H1 (cell line): Measurements from ENCODE around the gene SPTSSB. TPM values are rescaled to one million over a fixed set of nuclear protein-coding genes. Genes with fewer than 3 reads are reported as not detected.

Experiments
- CTCF ChIA-PET: fragments of 300-600 bp; sonication (Branson Sonifier 250); formaldehyde crosslinking; loops from one replicate; lab custom pipeline; 2021; ENCODE audit not compliant: partially characterized antibody; lab: Charles Lee
- POLR2A ChIA-PET: fragments of 300-600 bp; sonication (Branson Sonifier 250); formaldehyde crosslinking; loops from one replicate; lab custom pipeline; 2021; ENCODE audit warnings: inconsistent platforms; ENCODE audit not compliant: partially characterized antibody; lab: Charles Lee
- DNase-seq, 2 experiments: peaks; one replicate each; pipeline versions ENCODE4 v3.0.0 to v3.0.0-alpha.2; 2010 to 2022; ENCODE audit warnings: low spot score in 2 of 2, low read depth in 1 of 2, mixed read lengths in 1 of 2
- FAIRE-seq: peaks from 2 replicates; lab custom pipeline; 2011; peaks lifted over from hg19 to GRCh38; lab: Jason Lieb, UNC
- H2AFZ ChIP-seq: 2 replicates; pipeline ENCODE4 v1.8.1; 2012; ENCODE audit warnings: low read length, inconsistent platforms
- H2AK5ac ChIP-seq: 2 replicates; pipeline ENCODE4 v1.6.1; 2013; ENCODE audit warnings: low read depth, low read length
- H2BK120ac ChIP-seq: replicated peaks from 2 replicates; pipeline ENCODE3; 2013; ENCODE audit warnings: low read depth, low read length, inconsistent platforms
- H2BK12ac ChIP-seq: 2 replicates; pipeline ENCODE4 v1.6.1; 2013; ENCODE audit warnings: low read depth, low read length
- H2BK15ac ChIP-seq: 2 replicates; pipeline ENCODE4 v1.6.1; 2013; ENCODE audit warnings: low read length
- H2BK20ac ChIP-seq: 2 replicates; pipeline ENCODE4 v1.6.1; 2013; ENCODE audit warnings: low read length
- H2BK5ac ChIP-seq: 2 replicates; pipeline ENCODE4 v1.6.1; 2013; ENCODE audit warnings: low read depth, low read length
- H3K14ac ChIP-seq: 2 replicates; pipeline ENCODE4 v1.6.1; 2013; ENCODE audit warnings: inconsistent platforms; ENCODE audit not compliant: insufficient read length
- H3K18ac ChIP-seq: 2 replicates; pipeline ENCODE4 v1.6.1; 2013; ENCODE audit warnings: low read length; ENCODE audit errors: extremely low read depth
- H3K23ac ChIP-seq: 2 replicates; pipeline ENCODE4 v1.6.1; 2013; ENCODE audit warnings: inconsistent platforms; ENCODE audit not compliant: insufficient read length
- H3K23me2 ChIP-seq: 2 replicates; pipeline ENCODE4 v1.6.1; 2013; ENCODE audit warnings: low read depth, low read length
- H3K27ac ChIP-seq: 2 replicates; pipeline ENCODE4 v1.6.1; 2011; ENCODE audit warnings: low read depth, low read length, inconsistent platforms
- H3K27me3 ChIP-seq, 4 experiments: replicated peaks in 1 of 4; 1 replicate in 1 of 4; 2 replicates in 3 of 4; pipeline versions ENCODE4 v1.6.1 to v1.8.1; 2011 to 2013; ENCODE audit warnings: low read length in 3 of 4, mild to moderate bottlenecking in 3 of 4, inconsistent platforms in 2 of 4, mixed read lengths in 2 of 4, moderate library complexity in 1 of 4; ENCODE audit not compliant: control insufficient read depth in 3 of 4, insufficient read depth in 3 of 4; ENCODE audit errors: extremely low read depth in 1 of 4
- H3K36me3 ChIP-seq, 4 experiments: 2 replicates each; pipeline versions ENCODE4 v1.6.1 to v1.8.1; 2011 to 2013; ENCODE audit warnings: mild to moderate bottlenecking in 4 of 4, low read length in 3 of 4, moderate library complexity in 2 of 4, control low read depth in 1 of 4, inconsistent platforms in 1 of 4; ENCODE audit not compliant: insufficient read depth in 4 of 4, control insufficient read depth in 2 of 4
- H3K4ac ChIP-seq: replicated peaks from 2 replicates; pipeline ENCODE3; 2013; ENCODE audit warnings: low read length, low read depth, mixed read lengths, inconsistent platforms; ENCODE audit not compliant: insufficient read length
- H3K4me1 ChIP-seq, 4 experiments: replicated peaks in 1 of 4; 1 replicate in 1 of 4; 2 replicates in 3 of 4; pipeline versions ENCODE4 v1.6.1 to v1.8.1; 2011 to 2013; ENCODE audit warnings: low read length in 3 of 4, inconsistent platforms in 2 of 4, mixed read lengths in 1 of 4; ENCODE audit not compliant: insufficient read depth in 4 of 4, control insufficient read depth in 3 of 4
- H3K4me2 ChIP-seq, 2 experiments: 2 replicates each; pipeline versions ENCODE4 v1.6.1 to v1.8.1; 2011 to 2013; ENCODE audit warnings: low read depth in 2 of 2, low read length in 2 of 2, control low read depth in 1 of 2, inconsistent platforms in 1 of 2, mild to moderate bottlenecking in 1 of 2; ENCODE audit not compliant: insufficient read depth in 1 of 2
- H3K4me3 ChIP-seq, 4 experiments: fragments of 200-600, 300-600 bp in 1 of 4; sonication (generic), shearing (Covaris generic), sonication (Bioruptor Twin) in 1 of 4; 2 replicates each; pipeline versions ENCODE4 v1.5.1 to v1.8.1; 2011 to 2016; ENCODE audit warnings: low read length in 4 of 4, low read depth in 3 of 4, control low read depth in 2 of 4, inconsistent platforms in 2 of 4, mild to moderate bottlenecking in 2 of 4, mixed read lengths in 1 of 4, moderate library complexity in 1 of 4; ENCODE audit not compliant: insufficient read depth in 2 of 4; ENCODE audit errors: extremely low read depth in 1 of 4
- H3K56ac ChIP-seq: replicated peaks from 2 replicates; pipeline ENCODE3; 2013; ENCODE audit warnings: low read depth, mild to moderate bottlenecking, mixed read lengths, low read length, inconsistent platforms; ENCODE audit not compliant: insufficient read length
- H3K79me1 ChIP-seq: 2 replicates; pipeline ENCODE4 v1.6.1; 2013; ENCODE audit warnings: low read depth, low read length, control low read depth
- H3K79me2 ChIP-seq, 2 experiments: 2 replicates each; pipeline versions ENCODE4 v1.6.1 to v1.8.1; 2012 to 2013; ENCODE audit warnings: low read length in 2 of 2, mild to moderate bottlenecking in 2 of 2, inconsistent platforms in 1 of 2; ENCODE audit not compliant: insufficient read depth in 2 of 2, control insufficient read depth in 1 of 2
- H3K9ac ChIP-seq, 4 experiments: replicated peaks in 1 of 4; 1 replicate in 1 of 4; 2 replicates in 3 of 4; pipeline versions ENCODE4 v1.6.1 to v1.8.1; 2011 to 2013; ENCODE audit warnings: low read depth in 3 of 4, low read length in 3 of 4, control low read depth in 2 of 4, mild to moderate bottlenecking in 2 of 4, moderate library complexity in 2 of 4, inconsistent platforms in 1 of 4; ENCODE audit errors: extremely low read depth in 1 of 4
- H3K9me3 ChIP-seq, 2 experiments: 2 replicates each; pipeline versions ENCODE4 v1.6.1 to v1.8.1; 2012 to 2013; ENCODE audit warnings: mild to moderate bottlenecking in 2 of 2, moderate library complexity in 2 of 2, control low read depth in 1 of 2, inconsistent platforms in 1 of 2, low read depth in 1 of 2, low read length in 1 of 2, mixed read lengths in 1 of 2; ENCODE audit not compliant: insufficient read depth in 2 of 2
- H4K20me1 ChIP-seq, 2 experiments: replicated peaks in 1 of 2; 2 replicates each; pipeline versions ENCODE3 to v1.8.1; 2011 to 2013; ENCODE audit warnings: inconsistent platforms in 2 of 2, low read length in 2 of 2, mild to moderate bottlenecking in 1 of 2; ENCODE audit not compliant: insufficient read depth in 2 of 2, control insufficient read depth in 1 of 2
- H4K5ac ChIP-seq: 2 replicates; pipeline ENCODE4 v1.6.1; 2013; ENCODE audit warnings: low read length, low read depth, mixed read lengths, inconsistent platforms; ENCODE audit not compliant: insufficient read length
- H4K8ac ChIP-seq: 2 replicates; pipeline ENCODE4 v1.8.0; 2013; ENCODE audit warnings: mild to moderate bottlenecking, moderate library complexity, low read length, inconsistent platforms; ENCODE audit not compliant: insufficient read depth; ENCODE audit errors: extremely low read depth
- H4K91ac ChIP-seq: replicated peaks from 2 replicates; pipeline ENCODE3; 2013; ENCODE audit warnings: low read length, mixed read lengths, inconsistent platforms; ENCODE audit not compliant: insufficient read length
- CREB1 ChIP-seq: IDR thresholded peaks from 2 replicates; pipeline ENCODE4 v1.6.1; 2012; ENCODE audit warnings: inconsistent platforms
- EP300 ChIP-seq, 2 experiments: IDR thresholded peaks; 1 replicate in 1 of 2; 2 replicates in 1 of 2; pipeline ENCODE4 v1.6.1; 2011 to 2012; ENCODE audit warnings: low read depth in 2 of 2, low read length in 2 of 2, mild to moderate bottlenecking in 2 of 2, borderline replicate concordance in 1 of 2, inconsistent platforms in 1 of 2, moderate library complexity in 1 of 2
- HDAC6 ChIP-seq: IDR thresholded peaks from one replicate; pipeline ENCODE4 v1.7.1; 2012; ENCODE audit warnings: low read depth, mild to moderate bottlenecking, inconsistent platforms, low read length, moderate library complexity
- JUN ChIP-seq: IDR thresholded peaks from 2 replicates; pipeline ENCODE4 v1.6.1; 2011; ENCODE audit warnings: low read depth, mild to moderate bottlenecking, improper control_type of control experiment, low read length
- NRF1 ChIP-seq: IDR thresholded peaks from 2 replicates; pipeline ENCODE4 v1.6.1; 2011; ENCODE audit warnings: mild to moderate bottlenecking, low read depth, low read length, improper control_type of control experiment
- POLR2A ChIP-seq, 2 experiments: IDR thresholded peaks; 1 replicate in 1 of 2; 2 replicates in 1 of 2; pipeline ENCODE4 v1.6.1; 2011; ENCODE audit warnings: low read depth in 2 of 2, low read length in 2 of 2, mild to moderate bottlenecking in 2 of 2; ENCODE audit errors: control extremely low read depth in 1 of 2
- SP1 ChIP-seq: IDR thresholded peaks from 2 replicates; pipeline ENCODE4 v1.6.1; 2011; ENCODE audit warnings: low read depth, low read length
- SUZ12 ChIP-seq: fragments of 200-600 bp; sonication (generic); IDR thresholded peaks from 2 replicates; pipeline ENCODE4 v1.6.1; 2012; ENCODE audit warnings: mild to moderate bottlenecking, inconsistent platforms, low read length, moderate library complexity, mixed read lengths
- polyA plus RNA-seq, 7 experiments: library from polyadenylated mRNA; depleted of rRNA in 3 of 7; stranded (reverse) in 5 of 7; unstranded in 2 of 7; fragments of >200 nt in 5 of 7; fragments of 200-250 nt in 2 of 7; gene quantifications; 1 replicate in 5 of 7; 2 replicates in 1 of 7; 4 replicates in 1 of 7; pipeline versions ENCODE4 v1.2.1 to v1.2.3, GENCODE V29; 2011 to 2013; ENCODE audit warnings: missing spikeins in 2 of 7, mixed read lengths in 2 of 7
- total RNA-seq: library from RNA; stranded (reverse); fragmentation: NEBNext Ultra II Directional; extraction: Animal tissue kit (Norgen Biotek cat#: 25700); gene quantifications from 2 replicates; pipeline ENCODE4 v1.2.1, GENCODE V29; 2021

The SPTSSB gene
- total and polyA plus RNA-seq, 2 of the 8 experiments (the other 6 are each of a cell fraction or from before 2014, with no cell fraction given), result 33.4 to 52.5 TPM

DNA sequence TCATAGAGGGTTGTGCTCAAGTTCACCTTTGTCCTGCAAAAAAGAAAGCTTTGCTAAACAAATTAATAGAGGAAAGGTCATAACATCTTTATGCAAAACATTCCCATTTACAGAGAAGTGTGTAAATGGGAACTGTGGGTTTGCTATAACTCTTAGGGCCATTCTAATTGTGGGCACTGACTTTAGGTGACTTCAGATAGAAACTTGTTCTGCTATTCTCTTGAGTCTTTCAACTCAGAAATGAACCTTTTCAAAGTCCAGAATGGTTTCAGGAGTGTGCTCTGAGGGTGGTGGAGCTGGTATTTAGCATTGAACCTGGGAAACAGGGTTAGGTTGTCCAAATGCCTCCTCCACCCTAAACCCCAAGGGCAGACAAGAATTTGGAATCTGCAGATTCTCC lies 34.0 kb downstream of the SPTSSB start:
- Histone ChIP-seq H2BK12ac (no peak overlapping the region), H4K5ac (no peak overlapping the region), H3K9me3 (no peaks in the 10 kb centered on the region), H3K79me2 (no peaks in the 10 kb centered on the region), H4K91ac (no peak overlapping the region), H3K56ac (no peak overlapping the region), H3K23me2 (no peaks in the 10 kb centered on the region), H3K4me2 (no peak overlapping the region), H3K4me3 (no peak overlapping the region), H3K4ac (no peak overlapping the region), H3K18ac (no peak overlapping the region), H3K23ac (no peak overlapping the region), H3K14ac (no peak overlapping the region), H2BK5ac (no peak overlapping the region), H2BK15ac (no peak overlapping the region), H3K27ac (no peak overlapping the region), H3K36me3 (no peaks in the 10 kb centered on the region), H3K27me3 (no peaks in the 10 kb centered on the region), H3K9ac (no peak overlapping the region), H2BK20ac (no peak overlapping the region), H4K20me1 (no peaks in the 10 kb centered on the region), H4K8ac (no peak overlapping the region), H2BK120ac (no peak overlapping the region), H3K79me1 (no peaks in the 10 kb centered on the region), H2AFZ (no peak overlapping the region), H3K4me1 (no peaks in the 10 kb centered on the region), H2AK5ac (no peak overlapping the region)
- ChIA-PET CTCF (interaction anchor here (0.8 to 1.3 kb wide), 3 partner anchors 11 to 93 kb away, joined by 3 to 5 read pairs (median 3); no protein-coding TSS in a partner anchor), POLR2A (no interaction called here)
- no peak for FAIRE-seq
- no peak for DNase-seq
- TF ChIP-seq POLR2A (IDR thresholded peaks at IDR 0.05; ENCODE audit: control extremely low read depth in 1 of 2, low read depth in 2 of 2, low read length in 2 of 2), result no peak
- no peak for TF ChIP-seq SUZ12
- no peak for TF ChIP-seq HDAC6
- no peak for TF ChIP-seq SP1
- TF ChIP-seq CREB1, result no peak
- TF ChIP-seq JUN, result no peak
- TF ChIP-seq EP300 (IDR thresholded peaks at IDR 0.05; ENCODE audit: borderline replicate concordance in 1 of 2, low read depth in 2 of 2, low read length in 2 of 2), result no peak
- no peak for TF ChIP-seq NRF1
